Astrocyte of the spinal cord (primary cell): Measurements from ENCODE around the gene OPA1.

Experiments used
- DNase-seq: peaks from one replicate; pipeline ENCODE4 v3.0.0; 2011; ENCODE audit warnings: low read depth, low spot score
- H3K4me3 ChIP-seq: 2 replicates; pipeline ENCODE4 v1.5.1; 2011; ENCODE audit warnings: low read depth, mild to moderate bottlenecking, low read length, moderate library complexity
- CTCF ChIP-seq: IDR thresholded peaks from 2 replicates; pipeline ENCODE4 v1.5.1; 2012; ENCODE audit warnings: low read depth, mild to moderate bottlenecking, low read length, inconsistent platforms
- in situ Hi-C: cut with HindIII; loops from 2 replicates; pipeline ENCODE4 v1.10.0; 2017; ENCODE audit warnings: low sequenced_read_pairs

OPA1 gene

GRCh38 chr3:193592841-193593667 is at the start of gene OPA1:
OPA1 (plus strand) TSS chr3:193593208; CDS start chr3:193593378, 170 bp downstream.
- TF ChIP-seq CTCF, result peak; percentile 27
- peak; percentile 99 for DNase-seq
- H3K4me3 ChIP-seq, result peak within 1 kb of the TSS; percentile 58
- in situ Hi-C loops, result no loop called here

GRCh38 chr3:193544289-193544688 is 48.7 kb upstream of the OPA1 start:
- no peak for TF ChIP-seq CTCF

DNA sequence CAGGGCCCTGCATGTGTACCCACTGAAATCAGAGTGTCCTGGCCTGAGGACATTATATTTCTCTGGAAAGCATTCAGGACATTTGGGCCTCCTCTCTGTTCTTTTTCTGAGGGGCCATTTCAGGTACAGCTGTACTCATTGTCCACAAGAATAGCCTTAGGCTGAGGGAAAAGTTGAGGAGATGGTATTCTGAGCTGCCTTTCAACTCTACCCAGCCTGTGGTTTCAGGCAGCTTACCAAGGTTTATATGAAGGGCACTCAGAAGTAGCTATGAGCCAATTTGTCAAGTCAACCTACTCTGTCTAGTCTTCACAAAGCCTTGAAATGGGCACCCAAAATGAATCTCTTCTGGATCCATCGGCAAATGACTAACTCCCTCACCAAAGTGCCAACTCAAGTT is 47.7 kb upstream of the OPA1 start:
- H3K4me3 ChIP-seq, result no peak overlapping the region
- no peak for TF ChIP-seq CTCF
- in situ Hi-C loops, result no loop called here
- no peak for DNase-seq

More at GRCh38 chr3:193544289-193544688, 48.7 kb upstream of the OPA1 start:
- no peak for DNase-seq
- H3K4me3 ChIP-seq, result no peak overlapping the region
- in situ Hi-C loops, result no loop called here

GRCh38 chr3:193546129-193546528 is 46.9 kb upstream of the OPA1 start:
- DNase-seq, result no peak
- in situ Hi-C loops, result no loop called here
- H3K4me3 ChIP-seq, result no peak overlapping the region
- TF ChIP-seq CTCF, result no peak

GRCh38 chr3:193548406-193548805 is 44.6 kb upstream of the OPA1 start:
- in situ Hi-C loops, result no loop called here
- no peak for DNase-seq
- no peak for TF ChIP-seq CTCF
- no peak overlapping the region for H3K4me3 ChIP-seq

DNA sequence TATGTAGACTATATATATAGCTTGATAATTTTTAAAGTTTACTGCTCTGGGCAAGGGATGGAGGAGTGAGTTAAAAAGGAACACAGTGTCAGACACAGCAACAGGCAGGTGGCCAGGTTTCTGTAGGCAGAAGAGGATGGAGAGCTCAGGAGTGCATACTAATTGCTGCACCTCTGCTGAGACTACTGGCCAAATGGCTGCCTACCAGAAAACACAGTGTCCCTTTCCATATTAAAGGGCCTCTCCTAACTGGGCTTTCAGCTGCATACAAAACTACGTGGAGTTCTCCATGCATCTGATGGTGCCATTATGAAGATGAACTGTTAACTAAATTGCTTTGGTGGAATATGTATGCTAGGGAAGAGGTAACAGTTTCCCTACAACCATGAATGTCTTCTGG is 40.1 kb upstream of the OPA1 start:
- H3K4me3 ChIP-seq, result no peak overlapping the region
- in situ Hi-C loops, result no loop called here
- DNase-seq, result no peak
- TF ChIP-seq CTCF, result no peak
